ENCODE measurements around the gene SETBP1.

The SETBP1 gene

DNA sequence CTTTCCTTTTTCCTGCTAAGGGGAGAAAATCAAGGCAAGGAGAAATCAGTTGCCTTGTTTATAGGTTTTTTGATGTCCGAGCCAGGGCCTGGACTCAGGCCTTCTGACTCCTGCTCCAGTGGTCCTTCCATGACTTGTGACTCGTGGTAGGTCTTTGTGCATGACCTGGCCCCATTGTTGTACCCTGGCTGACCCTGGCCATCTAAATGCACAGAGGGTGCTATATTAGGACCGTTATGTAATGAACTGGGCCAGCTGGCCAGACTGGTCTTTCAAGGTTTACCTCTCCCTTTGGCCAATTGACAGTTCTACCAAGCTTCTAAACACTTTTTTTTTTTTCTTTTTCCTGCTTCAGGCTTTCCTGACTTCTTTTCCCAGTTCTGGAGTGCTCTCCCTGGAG is 81.1 kb downstream of the SETBP1 start:
- Mint-ChIP-seq H3K4me3 (no peak overlapping the region), H3K27me3 (ENCODE audit: low read depth, poor library complexity) (no peaks in the 10 kb centered on the region), H3K4me1 (peaks cover 48% of the 10 kb centered on the region), H3K9me3 (no peaks in the 10 kb centered on the region), H3K27ac (peak overlapping the region; percentile 62), H3K36me3 (ENCODE audit: low read depth) (peaks cover 47% of the 10 kb centered on the region)
- DNase-seq: no peak
- TF ChIP-seq, protein P1, sequence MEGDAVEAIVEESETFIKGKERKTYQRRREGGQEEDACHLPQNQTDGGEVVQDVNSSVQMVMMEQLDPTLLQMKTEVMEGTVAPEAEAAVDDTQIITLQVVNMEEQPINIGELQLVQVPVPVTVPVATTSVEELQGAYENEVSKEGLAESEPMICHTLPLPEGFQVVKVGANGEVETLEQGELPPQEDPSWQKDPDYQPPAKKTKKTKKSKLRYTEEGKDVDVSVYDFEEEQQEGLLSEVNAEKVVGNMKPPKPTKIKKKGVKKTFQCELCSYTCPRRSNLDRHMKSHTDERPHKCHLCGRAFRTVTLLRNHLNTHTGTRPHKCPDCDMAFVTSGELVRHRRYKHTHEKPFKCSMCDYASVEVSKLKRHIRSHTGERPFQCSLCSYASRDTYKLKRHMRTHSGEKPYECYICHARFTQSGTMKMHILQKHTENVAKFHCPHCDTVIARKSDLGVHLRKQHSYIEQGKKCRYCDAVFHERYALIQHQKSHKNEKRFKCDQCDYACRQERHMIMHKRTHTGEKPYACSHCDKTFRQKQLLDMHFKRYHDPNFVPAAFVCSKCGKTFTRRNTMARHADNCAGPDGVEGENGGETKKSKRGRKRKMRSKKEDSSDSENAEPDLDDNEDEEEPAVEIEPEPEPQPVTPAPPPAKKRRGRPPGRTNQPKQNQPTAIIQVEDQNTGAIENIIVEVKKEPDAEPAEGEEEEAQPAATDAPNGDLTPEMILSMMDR (IDR thresholded peaks at IDR 0.05): no peak

DNA sequence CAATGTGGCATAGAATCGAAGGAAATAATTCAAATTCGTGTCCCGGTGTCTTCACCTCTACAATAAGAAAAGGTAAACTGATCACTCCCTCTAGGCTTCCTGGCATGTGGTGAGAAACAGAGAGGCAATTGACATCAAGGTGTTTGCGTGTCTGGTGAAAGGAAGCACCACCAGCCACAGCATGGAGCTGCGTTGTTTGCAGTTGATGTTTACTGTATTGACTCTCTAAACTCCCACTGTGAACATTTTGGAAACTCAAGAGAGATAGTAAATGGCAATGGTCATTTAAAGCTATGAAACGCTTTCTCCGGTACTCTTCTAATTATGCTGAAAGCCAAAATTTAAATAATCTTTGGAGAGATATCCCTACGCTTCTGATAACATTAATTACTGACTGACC is 82.6 kb downstream of the SETBP1 start:
- no peak for DNase-seq
- TF ChIP-seq, protein P1 (IDR thresholded peaks at IDR 0.05): no peak
- Mint-ChIP-seq H3K27ac (no peak overlapping the region), H3K4me1 (peaks cover 38% of the 10 kb centered on the region), H3K4me3 (no peak overlapping the region), H3K27me3 (ENCODE audit: low read depth, poor library complexity) (no peaks in the 10 kb centered on the region), H3K9me3 (no peaks in the 10 kb centered on the region), H3K36me3 (ENCODE audit: low read depth) (peaks cover 41% of the 10 kb centered on the region)

DNA sequence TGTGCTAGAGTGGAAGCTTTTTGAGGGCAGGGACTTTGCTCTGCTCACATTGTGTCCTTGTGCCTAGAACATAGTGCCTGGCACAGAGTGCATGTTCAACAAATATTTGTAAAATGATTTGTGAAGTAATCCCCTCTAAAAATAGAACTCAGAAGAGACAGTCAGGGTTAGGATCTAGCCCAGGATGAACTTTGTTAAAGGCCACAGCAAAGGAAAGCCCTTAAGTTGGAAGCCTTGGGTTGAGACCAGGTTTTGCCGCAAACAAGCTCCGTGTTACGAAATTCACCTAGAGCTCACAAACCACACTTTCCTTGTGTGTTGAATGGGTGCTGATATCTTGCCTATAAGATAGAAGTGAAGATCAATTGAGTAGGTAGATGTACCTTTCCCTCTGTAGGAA is 84.2 kb downstream of the SETBP1 start:
- H3K27ac Mint-ChIP-seq: peak overlapping the region; percentile 19
- no peak for DNase-seq
- no peaks in the 10 kb centered on the region for H3K9me3 Mint-ChIP-seq
- no peak overlapping the region for H3K4me3 Mint-ChIP-seq
- TF ChIP-seq, protein P1 (IDR thresholded peaks at IDR 0.05): no peak
- peaks cover 40% of the 10 kb centered on the region for H3K36me3 Mint-ChIP-seq (ENCODE audit: low read depth)
- H3K27me3 Mint-ChIP-seq (ENCODE audit: low read depth, poor library complexity): no peaks in the 10 kb centered on the region
- H3K4me1 Mint-ChIP-seq: peaks cover 27% of the 10 kb centered on the region

DNA sequence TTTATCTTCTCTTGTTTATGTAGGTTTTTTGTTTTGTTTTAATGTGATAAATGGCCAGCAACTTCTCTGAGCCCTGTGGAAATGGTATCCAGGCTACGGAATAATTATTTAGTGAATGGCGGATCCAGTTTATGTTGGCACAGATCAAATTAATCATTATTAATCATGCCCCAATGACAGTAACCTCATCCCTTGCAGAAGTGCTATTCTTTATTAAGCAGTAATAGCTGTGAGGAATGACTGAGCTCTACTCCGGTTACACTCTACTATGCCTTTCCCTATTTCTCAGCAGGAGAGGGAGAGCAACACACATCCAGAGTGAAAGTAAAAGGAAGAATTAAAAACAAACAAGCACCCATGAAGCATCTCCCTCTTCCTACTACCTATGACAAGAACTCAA is 84.8 kb downstream of the SETBP1 start:
- Mint-ChIP-seq H3K4me3 (no peak overlapping the region), H3K27ac (peak overlapping the region; percentile 38), H3K36me3 (ENCODE audit: low read depth) (peaks cover 46% of the 10 kb centered on the region), H3K27me3 (ENCODE audit: low read depth, poor library complexity) (no peaks in the 10 kb centered on the region), H3K4me1 (peaks cover 27% of the 10 kb centered on the region), H3K9me3 (no peaks in the 10 kb centered on the region)
- TF ChIP-seq, protein P1 (IDR thresholded peaks at IDR 0.05): no peak
- no peak for DNase-seq

DNA sequence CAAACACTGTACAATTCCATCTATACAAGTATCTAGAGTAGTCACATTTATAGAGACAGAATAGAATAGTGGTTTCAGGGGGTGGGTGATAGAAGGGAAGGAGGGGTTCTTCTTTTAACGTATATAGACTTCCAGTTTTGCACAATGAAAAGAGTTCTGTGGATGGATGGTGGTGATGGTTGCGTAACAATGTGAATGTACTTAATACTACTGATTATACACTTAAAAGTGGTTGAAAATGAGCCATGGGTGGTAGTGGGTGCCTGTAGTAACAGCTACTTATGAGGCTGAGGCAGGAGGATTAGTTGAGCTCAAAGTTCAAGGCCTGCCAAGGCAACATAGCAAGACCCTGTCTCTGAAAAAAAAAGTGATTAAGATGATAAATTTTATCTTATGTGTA is 85.8 kb downstream of the SETBP1 start:
- no peaks in the 10 kb centered on the region for H3K27me3 Mint-ChIP-seq (ENCODE audit: low read depth, poor library complexity)
- H3K4me1 Mint-ChIP-seq: peaks cover 35% of the 10 kb centered on the region
- no peak overlapping the region for H3K27ac Mint-ChIP-seq
- H3K4me3 Mint-ChIP-seq: no peak overlapping the region
- TF ChIP-seq, protein P1 (IDR thresholded peaks at IDR 0.05): no peak
- no peak for DNase-seq
- peaks cover 48% of the 10 kb centered on the region for H3K36me3 Mint-ChIP-seq (ENCODE audit: low read depth)
- H3K9me3 Mint-ChIP-seq: no peaks in the 10 kb centered on the region

DNA sequence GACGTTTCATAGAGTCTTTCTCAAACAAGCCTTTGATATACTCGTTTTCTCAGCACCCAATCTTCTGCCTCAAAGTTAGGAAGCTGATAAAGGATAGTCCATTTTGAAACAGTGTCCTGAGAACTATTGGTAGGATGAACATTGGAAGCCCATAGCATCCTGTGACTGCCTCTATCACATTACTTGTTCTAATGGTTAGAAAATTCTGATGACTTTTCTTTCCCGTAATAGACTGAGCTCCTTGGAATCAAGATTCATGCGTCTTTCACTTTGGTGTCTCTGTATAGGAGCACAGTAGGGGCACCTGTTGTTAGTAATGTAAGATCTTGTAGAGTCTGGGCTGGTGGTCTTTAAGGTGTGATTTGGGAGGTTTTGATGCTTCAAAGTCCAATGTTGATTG is 87.1 kb downstream of the SETBP1 start:
- Mint-ChIP-seq H3K4me1 (peaks cover 47% of the 10 kb centered on the region), H3K27ac (no peak overlapping the region), H3K4me3 (no peak overlapping the region), H3K9me3 (no peaks in the 10 kb centered on the region), H3K27me3 (ENCODE audit: low read depth, poor library complexity) (no peaks in the 10 kb centered on the region), H3K36me3 (ENCODE audit: low read depth) (peaks cover 37% of the 10 kb centered on the region)
- no peak for DNase-seq
- TF ChIP-seq, protein P1 (IDR thresholded peaks at IDR 0.05): no peak

Data from nephron progenitor cell (in vitro differentiated cells).